Left renal pelvis (tissue), 4 donors: ENCODE results near the gene GFPT2. TPM values are rescaled to one million over a fixed set of nuclear protein-coding genes. Genes with fewer than 3 reads are reported as not detected.

Source experiments
- DNase-seq, 4 donors: peaks; one replicate each; pipeline ENCODE4 v3.0.0-alpha.2; 2013; ENCODE audit warnings: low read depth in 4 of 4, low spot score in 3 of 4
- polyA plus RNA-seq, 4 donors: library from polyadenylated mRNA; unstranded; fragments of 120-200 nt; gene quantifications; one replicate each; pipeline ENCODE4 v1.2.1, GENCODE V29; 2013; ENCODE audit not compliant: insufficient read length in 4 of 4

GFPT2 gene
- polyA plus RNA-seq, 4 donors = 3.8 to 15.3 (median 5.2) TPM

DNA sequence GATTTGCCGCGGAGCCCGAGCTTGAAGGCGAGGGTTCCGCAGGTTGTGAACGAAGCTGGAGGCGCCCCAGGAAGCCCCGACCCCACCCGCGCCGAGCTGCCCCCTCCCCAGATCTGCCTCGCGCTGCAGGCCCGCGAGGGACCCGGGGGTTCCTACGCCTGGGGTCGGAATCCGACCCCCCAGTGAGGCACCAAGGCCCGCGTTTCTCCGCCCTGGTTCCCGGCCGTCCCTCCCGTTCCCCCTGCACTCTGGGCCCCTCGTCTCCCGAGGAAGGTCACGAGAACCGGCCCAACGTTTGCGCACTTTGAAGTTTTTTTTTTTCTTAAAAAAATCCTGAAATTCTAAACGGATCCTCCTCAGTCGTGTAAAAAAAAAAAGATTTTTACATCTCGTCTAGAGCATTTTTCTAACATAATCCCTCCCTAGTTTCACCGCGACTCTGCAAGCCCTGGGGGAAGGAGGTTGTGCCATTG, 880 bp upstream of the GFPT2 start:
- no peak for DNase-seq

- DNase-seq = no peak
These were observed 754 bp downstream of the GFPT2 start for GRCh38 chr5:180352116-180353047.

- no peak for DNase-seq
These were observed 2.2 kb downstream of the GFPT2 start for GRCh38 chr5:180350711-180351465.

DNA sequence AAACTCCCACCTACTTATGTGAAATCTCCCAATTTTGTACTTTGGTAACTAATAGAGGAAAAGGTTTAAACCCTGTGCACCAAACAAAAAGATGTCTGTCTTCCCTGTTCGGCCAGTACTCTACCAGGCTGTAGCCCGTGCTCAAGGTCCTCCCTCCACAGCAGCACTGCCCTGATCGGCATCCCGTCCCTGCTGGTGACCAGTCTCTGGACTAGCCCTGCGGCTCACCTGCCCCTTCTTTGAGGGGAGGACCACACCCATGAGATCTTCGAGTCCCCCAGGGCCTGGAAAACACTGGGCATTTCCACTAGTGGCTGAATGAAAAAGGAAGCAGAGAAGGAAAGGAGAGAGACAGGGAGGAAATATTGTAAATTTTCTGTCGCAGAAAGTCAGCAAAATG, 2.8 kb downstream of the GFPT2 start:
- no peak for DNase-seq

DNA sequence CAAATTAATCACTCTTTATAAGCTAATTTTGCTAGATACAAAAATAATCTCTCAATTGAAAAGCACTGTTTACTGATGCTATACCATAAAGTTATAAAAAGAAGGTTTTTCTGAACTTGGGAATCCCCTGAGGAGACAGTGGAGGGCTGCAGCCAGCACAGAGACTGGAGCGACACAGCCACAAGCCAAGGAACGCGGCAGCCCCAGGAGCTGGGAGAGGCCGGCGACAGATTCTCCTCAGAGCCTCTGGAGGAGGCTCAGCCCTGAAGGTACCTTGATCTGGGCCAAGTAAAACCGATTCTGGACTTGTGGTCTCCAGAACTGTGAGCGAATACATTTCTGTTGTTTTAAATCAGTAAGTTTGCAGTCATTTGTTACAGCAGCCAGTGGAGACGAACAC, 3.7 kb downstream of the GFPT2 start:
- no peak for DNase-seq

- DNase-seq = no peak
These were observed 4.8 kb downstream of the GFPT2 start for GRCh38 chr5:180348336-180348735.

DNA sequence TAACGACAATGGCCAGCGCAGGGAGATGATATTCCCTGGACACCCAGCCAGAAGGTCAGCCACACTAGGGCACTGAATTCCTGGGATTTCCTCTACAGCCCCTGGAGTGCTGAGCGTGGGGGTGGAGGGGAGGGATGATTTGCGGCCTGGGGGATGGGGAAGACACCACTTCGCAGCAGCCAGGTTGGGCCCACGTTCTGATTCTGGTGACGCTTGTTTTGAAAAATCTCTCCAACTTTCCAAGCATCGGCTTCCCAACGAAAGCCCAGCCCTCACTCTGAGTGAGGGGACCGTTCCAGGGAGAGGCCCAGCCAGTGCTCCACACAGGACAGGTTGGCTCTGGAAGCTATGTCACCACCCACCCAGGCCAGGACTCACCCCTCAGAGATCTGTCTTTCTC, 5.4 kb downstream of the GFPT2 start:
- DNase-seq = no peak

DNA sequence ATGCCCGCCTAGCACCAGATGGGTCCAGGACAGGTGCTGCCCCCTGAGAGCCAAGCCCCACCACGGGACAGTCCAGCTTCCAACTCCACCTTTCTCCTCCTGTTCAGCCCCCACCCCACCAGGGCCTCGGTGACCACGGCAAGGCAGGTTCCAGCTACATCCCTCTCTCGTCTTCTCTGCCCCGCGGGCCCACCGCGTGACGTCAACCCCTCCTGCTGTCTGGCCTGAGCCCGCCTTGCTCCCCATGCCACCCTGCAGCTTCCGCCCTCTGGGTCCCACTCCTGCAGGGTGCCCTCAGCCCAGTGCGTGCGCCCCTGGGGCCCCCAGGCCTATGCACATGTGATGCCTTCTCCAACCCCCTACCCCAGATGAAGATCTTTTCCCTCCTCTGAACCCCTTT, 6.8 kb downstream of the GFPT2 start:
- DNase-seq = no peak

- no peak for DNase-seq
These were observed 7.4 kb downstream of the GFPT2 start for GRCh38 chr5:180345781-180346180.

GRCh38 chr5:180345186-180345585, 8.0 kb downstream of the GFPT2 start:
- no peak for DNase-seq

DNA sequence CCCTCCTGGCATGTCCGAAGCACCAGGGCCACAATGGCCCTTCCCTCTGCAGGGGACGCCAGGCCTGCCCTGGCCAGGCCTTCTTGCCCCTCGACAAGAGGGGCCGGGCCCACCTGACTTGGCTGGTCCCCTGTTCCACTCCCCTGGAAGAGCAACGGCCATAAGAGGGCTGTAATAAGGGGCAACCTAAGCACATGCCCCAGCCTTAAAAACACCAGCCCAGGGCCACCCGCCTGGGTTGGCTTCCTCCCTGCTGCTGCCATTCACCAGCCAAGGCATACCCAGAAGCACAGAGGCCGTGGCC, 8.5 kb downstream of the GFPT2 start:
- no peak for DNase-seq

DNA sequence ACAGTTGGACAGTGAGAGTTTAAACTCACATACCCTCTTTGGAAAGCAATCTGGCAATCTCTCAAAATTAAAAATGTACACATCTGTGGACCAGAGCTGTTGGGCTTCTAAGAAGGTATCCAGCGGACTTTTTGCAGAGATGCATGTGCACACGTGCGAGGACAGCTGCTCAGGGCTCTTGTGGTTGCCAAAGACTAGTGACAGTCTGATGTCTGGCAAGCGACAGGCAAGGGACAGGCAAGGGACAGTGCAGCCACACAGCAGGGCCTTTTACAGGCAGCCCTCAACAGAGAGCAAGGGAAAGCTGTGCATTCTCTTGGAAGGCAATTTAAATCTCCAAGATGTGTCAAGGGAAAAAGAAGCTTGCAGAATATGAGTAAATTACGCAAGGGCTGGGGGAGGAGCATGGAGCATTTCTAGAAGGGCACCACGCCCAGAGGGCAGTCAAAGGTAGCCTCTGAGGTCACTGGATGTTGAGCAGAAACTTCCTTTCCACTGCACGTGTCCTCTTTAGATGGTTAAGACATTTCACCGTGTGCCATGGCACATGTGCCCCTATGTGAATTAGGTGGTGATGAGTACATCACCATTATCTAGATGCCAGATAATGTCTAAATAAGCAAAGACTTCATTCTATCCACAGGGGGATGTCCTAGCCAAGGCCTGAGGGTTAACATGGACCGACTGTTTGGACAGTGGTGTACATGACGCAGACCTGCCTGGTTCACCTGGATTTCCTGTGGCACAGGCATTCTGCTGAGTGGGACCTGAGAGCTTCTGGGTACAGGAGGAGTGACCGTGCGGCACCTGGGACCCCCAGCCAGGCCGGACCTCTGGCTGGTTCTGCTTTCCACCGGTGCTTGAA, 9.1 kb downstream of the GFPT2 start:
- DNase-seq = no peak

- no peak for DNase-seq
These were observed 9.9 kb downstream of the GFPT2 start for GRCh38 chr5:180343110-180343830.

DNA sequence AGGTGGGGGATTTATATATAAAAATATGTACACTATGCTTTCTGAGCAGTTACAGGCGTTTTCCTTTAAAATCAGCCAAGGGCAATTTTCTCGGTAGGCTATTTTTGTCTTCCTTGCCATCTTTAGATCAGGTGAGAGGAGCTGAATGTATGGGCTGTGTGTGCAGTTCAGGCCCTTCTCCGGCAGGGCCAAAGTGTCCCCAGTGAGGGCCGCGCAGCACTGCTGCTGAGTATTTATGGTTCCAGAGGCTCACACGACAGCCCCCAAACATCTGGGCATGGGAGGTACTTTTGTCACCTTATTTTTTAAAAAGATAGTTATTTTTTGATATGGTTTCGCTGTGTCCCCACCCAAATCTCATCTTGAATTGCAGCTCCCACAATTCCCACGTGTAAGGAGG, 11.5 kb downstream of the GFPT2 start:
- DNase-seq = no peak

DNA sequence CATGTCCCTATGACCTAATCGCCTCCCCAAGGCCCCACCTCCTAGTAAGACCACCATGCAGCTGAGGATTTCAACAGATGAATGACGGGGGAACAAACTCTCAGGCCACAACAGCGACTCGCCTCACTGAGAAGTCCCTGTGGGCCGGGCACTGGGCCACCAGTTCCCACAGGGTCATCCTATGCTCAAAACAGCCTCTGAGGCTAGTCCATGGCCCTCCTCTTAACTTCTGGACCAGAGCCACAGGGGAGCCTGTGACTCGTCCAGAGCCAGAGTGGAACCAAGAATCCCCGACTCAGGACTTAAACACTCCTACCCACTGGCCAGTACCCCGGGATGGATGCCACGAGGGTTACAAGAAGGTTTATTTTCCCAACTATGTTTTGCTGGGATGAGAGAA, 12.3 kb downstream of the GFPT2 start:
- no peak for DNase-seq

DNA sequence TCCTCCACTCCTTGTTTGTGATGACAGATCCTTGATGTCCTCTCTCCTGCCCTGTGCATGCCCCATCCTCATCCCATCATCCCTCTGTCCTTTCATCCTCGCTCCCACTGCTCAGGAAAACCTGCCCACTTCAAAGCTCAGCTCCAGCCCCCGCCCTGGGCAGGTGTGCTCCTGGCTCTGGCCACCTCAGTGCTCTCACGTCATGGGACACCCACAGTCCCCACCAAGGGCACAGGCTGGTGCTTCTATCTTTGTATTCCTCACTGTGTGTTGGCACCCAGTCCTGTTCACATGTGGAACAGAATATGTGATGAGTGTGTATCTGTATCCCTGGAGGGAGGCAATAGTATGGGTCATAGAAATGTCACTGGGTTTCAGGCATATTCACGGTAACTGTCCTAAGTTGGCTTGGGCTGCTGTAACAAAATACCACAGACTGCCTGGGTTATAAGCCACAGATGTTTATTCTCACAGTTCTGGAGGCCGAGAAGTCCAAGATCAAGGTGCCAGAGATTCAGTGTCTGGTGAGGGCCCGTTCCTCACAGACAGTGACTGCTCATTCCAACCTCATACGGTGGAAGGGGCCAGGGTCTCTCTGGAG, 13.5 kb downstream of the GFPT2 start:
- no peak for DNase-seq

- no peak for DNase-seq
These were observed 15.0 kb downstream of the GFPT2 start for GRCh38 chr5:180338001-180338707.

DNA sequence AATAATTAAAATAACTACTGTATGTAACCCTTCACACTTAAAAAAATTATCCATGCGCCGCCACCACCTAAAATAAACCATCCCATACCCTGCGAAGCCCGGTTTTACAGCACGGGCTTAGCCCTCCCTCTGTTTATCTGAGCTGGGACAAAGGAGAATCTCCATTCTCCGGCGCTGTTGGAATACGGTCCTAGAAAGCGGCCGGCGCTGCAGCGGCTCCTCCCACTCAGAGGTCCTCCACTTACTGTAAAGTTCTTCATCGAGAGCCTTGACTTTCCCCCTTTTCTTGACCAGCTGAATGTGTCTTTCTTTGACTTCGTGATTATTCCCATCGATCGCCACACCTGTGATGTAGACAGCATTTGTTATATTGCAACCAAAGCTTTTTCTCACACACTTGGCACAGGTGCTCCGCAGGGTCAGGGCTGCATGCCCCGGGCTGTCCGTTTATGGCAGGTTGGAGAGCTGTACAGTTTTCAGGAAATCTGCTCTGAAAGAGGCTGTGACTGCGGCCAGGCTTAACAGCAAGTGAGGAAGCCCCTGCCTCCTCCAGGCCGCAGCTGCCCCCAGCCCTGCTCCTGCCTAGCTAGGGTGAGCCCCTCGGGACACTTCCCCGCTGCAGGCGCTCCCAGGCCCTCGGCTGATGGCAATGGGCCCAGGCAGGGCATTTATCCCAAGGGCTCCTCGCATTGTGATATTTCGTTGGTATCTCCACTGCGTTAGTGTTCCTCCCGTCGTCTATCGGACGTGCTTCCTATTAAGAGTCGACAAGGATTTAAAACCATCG, 16.7 kb downstream of the GFPT2 start:
- DNase-seq = no peak
